ENCODE measurements around the gene KATNB1.
"Not testable (repeated sequence)": the region's sequence is repeated elsewhere in the genome, so short reads cannot be mapped to it uniquely, and the experiment has no call there.

The KATNB1 gene

GRCh38 chr16:57779836-57780235 lies 44.3 kb downstream of the KATNB1 start:
- not testable (repeated sequence) for DNase-seq

- DNase-seq: no peak
Observed at GRCh38 chr16:57781349-57781740, 45.8 kb downstream of the KATNB1 start.

GRCh38 chr16:57781741-57782606 lies 46.4 kb downstream of the KATNB1 start:
- DNase-seq: no peak

GRCh38 chr16:57782607-57783055 lies 47.1 kb downstream of the KATNB1 start:
- not testable (repeated sequence) for DNase-seq

- DNase-seq: no peak
Observed at GRCh38 chr16:57783116-57783515, 47.5 kb downstream of the KATNB1 start.

- DNase-seq: no peak
Observed at GRCh38 chr16:57783883-57784282, 48.3 kb downstream of the KATNB1 start.

GRCh38 chr16:57784334-57784733 lies 48.8 kb downstream of the KATNB1 start:
- no peak for DNase-seq

GRCh38 chr16:57785385-57785784 lies 49.8 kb downstream of the KATNB1 start:
- no peak for DNase-seq

GRCh38 chr16:57785924-57786323 lies 50.4 kb downstream of the KATNB1 start:
- DNase-seq: no peak

- no peak for DNase-seq
Observed at GRCh38 chr16:57786632-57787518, 51.3 kb downstream of the KATNB1 start.

GRCh38 chr16:57787519-57787905 lies 51.9 kb downstream of the KATNB1 start:
- no peak for DNase-seq

- no peak for DNase-seq
Observed at GRCh38 chr16:57788252-57788841, 52.8 kb downstream of the KATNB1 start.

- DNase-seq: no peak
Observed at GRCh38 chr16:57788951-57789350, 53.4 kb downstream of the KATNB1 start.

GRCh38 chr16:57791195-57791892 lies 55.8 kb downstream of the KATNB1 start:
- no peak for DNase-seq

- no peak for DNase-seq
Observed at GRCh38 chr16:57791893-57792461, 56.4 kb downstream of the KATNB1 start.

- no peak for DNase-seq
Observed at GRCh38 chr16:57794849-57795430, 59.4 kb downstream of the KATNB1 start.

GRCh38 chr16:57795431-57795878 lies 59.9 kb downstream of the KATNB1 start:
- no peak for DNase-seq

GRCh38 chr16:57796014-57796413 lies 60.4 kb downstream of the KATNB1 start:
- DNase-seq: not testable (repeated sequence)

GRCh38 chr16:57797216-57797525 lies 61.6 kb downstream of the KATNB1 start:
- no peak for DNase-seq

- no peak for DNase-seq
Observed at GRCh38 chr16:57797526-57798266, 62.1 kb downstream of the KATNB1 start.

- no peak for DNase-seq
Observed at GRCh38 chr16:57798267-57798810, 62.8 kb downstream of the KATNB1 start.
